HEK293 (cell line): ENCODE results near the gene SCN4A.

Source experiments
- IKZF3 ChIP-seq: fragments of 450-650 bp; IDR thresholded peaks from 2 replicates; pipeline ENCODE4 v1.5.0; 2018; ENCODE audit warnings: missing biosample characterization, mild to moderate bottlenecking, missing genetic modification characterization, moderate library complexity
- KLF10 ChIP-seq: fragments of 450-650 bp; IDR thresholded peaks from 2 replicates; pipeline ENCODE4 v1.5.1; 2018; ENCODE audit warnings: missing biosample characterization, mild to moderate bottlenecking, missing genetic modification characterization
- OVOL3 ChIP-seq: fragments of 450-650 bp; formaldehyde crosslinking; IDR thresholded peaks from 2 replicates; pipeline ENCODE4 v1.5.1; 2016; ENCODE audit warnings: missing biosample characterization, missing genetic modification characterization
- PRDM10 ChIP-seq: fragments of 450-650 bp; formaldehyde crosslinking; IDR thresholded peaks from 2 replicates; pipeline ENCODE4 v1.5.1; 2016; ENCODE audit warnings: missing biosample characterization, missing genetic modification characterization
- SCRT1 ChIP-seq: fragments of 450-650 bp; formaldehyde crosslinking; IDR thresholded peaks from 2 replicates; pipeline ENCODE4 v1.5.1; 2016; ENCODE audit warnings: missing biosample characterization, missing genetic modification characterization, borderline replicate concordance
- TCF7L2 ChIP-seq: IDR thresholded peaks from 2 replicates; pipeline ENCODE4 v1.6.1; 2011; ENCODE audit warnings: low read depth, mild to moderate bottlenecking, inconsistent platforms, low read length, moderate library complexity, borderline replicate concordance
- ZBTB6 ChIP-seq: fragments of 450-650 bp; formaldehyde crosslinking; IDR thresholded peaks from 2 replicates; pipeline ENCODE4 v1.5.1; 2017; ENCODE audit warnings: missing biosample characterization, missing genetic modification characterization
- ZFP69B ChIP-seq: fragments of 450-650 bp; formaldehyde crosslinking; IDR thresholded peaks from 2 replicates; pipeline ENCODE4 v1.5.1; 2016; ENCODE audit warnings: missing biosample characterization, missing genetic modification characterization
- ZNF132 ChIP-seq: fragments of 450-650 bp; formaldehyde crosslinking; IDR thresholded peaks from 2 replicates; pipeline ENCODE4 v1.5.1; 2017; ENCODE audit warnings: missing biosample characterization, missing genetic modification characterization, borderline replicate concordance
- ZNF155 ChIP-seq: fragments of 450-650 bp; formaldehyde crosslinking; IDR thresholded peaks from 2 replicates; pipeline ENCODE4 v1.5.1; 2016; ENCODE audit warnings: missing biosample characterization, missing genetic modification characterization
- ZNF214 ChIP-seq: fragments of 450-650 bp; formaldehyde crosslinking; IDR thresholded peaks from 2 replicates; pipeline ENCODE4 v1.5.1; 2017; ENCODE audit warnings: missing biosample characterization, mild to moderate bottlenecking, missing genetic modification characterization, borderline replicate concordance
- ZNF223 ChIP-seq: fragments of 450-650 bp; formaldehyde crosslinking; IDR thresholded peaks from 2 replicates; pipeline ENCODE4 v1.5.1; 2016; ENCODE audit warnings: missing biosample characterization, missing genetic modification characterization
- ZNF280D ChIP-seq: fragments of 450-650 bp; formaldehyde crosslinking; IDR thresholded peaks from 2 replicates; pipeline ENCODE4 v1.5.1; 2016; ENCODE audit warnings: missing biosample characterization, missing genetic modification characterization
- ZNF394 ChIP-seq: fragments of 450-650 bp; formaldehyde crosslinking; IDR thresholded peaks from 2 replicates; pipeline ENCODE4 v1.5.1; 2016; ENCODE audit warnings: missing biosample characterization, missing genetic modification characterization, mild to moderate bottlenecking, moderate library complexity, borderline replicate concordance
- ZNF639 ChIP-seq: fragments of 450-650 bp; formaldehyde crosslinking; IDR thresholded peaks from 2 replicates; pipeline ENCODE4 v1.5.1; 2016; ENCODE audit warnings: missing biosample characterization, missing genetic modification characterization
- ZNF660 ChIP-seq: fragments of 450-650 bp; IDR thresholded peaks from 2 replicates; pipeline ENCODE4 v1.5.1; 2018; ENCODE audit warnings: missing biosample characterization, mild to moderate bottlenecking, missing genetic modification characterization
- ZNF704 ChIP-seq: fragments of 450-650 bp; formaldehyde crosslinking; IDR thresholded peaks from 2 replicates; pipeline ENCODE4 v1.5.1; 2016; ENCODE audit warnings: missing biosample characterization, missing genetic modification characterization
- ZNF792 ChIP-seq: fragments of 450-650 bp; formaldehyde crosslinking; IDR thresholded peaks from 2 replicates; pipeline ENCODE4 v1.5.1; 2016; ENCODE audit warnings: missing biosample characterization, missing genetic modification characterization
- ZSCAN30 ChIP-seq: fragments of 450-650 bp; IDR thresholded peaks from 2 replicates; pipeline ENCODE4 v1.5.1; 2018; ENCODE audit warnings: missing biosample characterization, mild to moderate bottlenecking, missing genetic modification characterization, moderate library complexity
- ZSCAN4 ChIP-seq: fragments of 450-650 bp; formaldehyde crosslinking; IDR thresholded peaks from 2 replicates; pipeline ENCODE4 v1.5.1; 2017; ENCODE audit warnings: missing biosample characterization, missing genetic modification characterization
- ZXDB ChIP-seq: fragments of 450-650 bp; formaldehyde crosslinking; IDR thresholded peaks from 2 replicates; pipeline ENCODE4 v1.5.1; 2016; ENCODE audit warnings: missing biosample characterization, missing genetic modification characterization

Gene SCN4A

GRCh38 chr17:63984651-63985386, 12.1 kb upstream of the SCN4A start (continued):
- TF ChIP-seq PRDM10 (tag by site-specific recombination): no peak
- no peak; the same call in 1 of the 2 replicates for TF ChIP-seq ZNF394
- no peak for TF ChIP-seq ZNF155
- no peak for TF ChIP-seq ZNF132 (tag by site-specific recombination)
- no peak for TF ChIP-seq ZBTB6 (tag by site-specific recombination)
- no peak for TF ChIP-seq SCRT1 (tag by site-specific recombination)
- no peak for TF ChIP-seq ZNF223
- peak; percentile 88 for TF ChIP-seq ZSCAN4 (tag by site-specific recombination)
- TF ChIP-seq TCF7L2: no peak
- no peak for TF ChIP-seq ZNF214 (tag by site-specific recombination)
- TF ChIP-seq ZNF660 (tag by site-specific recombination): 0 out of 2 replicates have a peak, but pooled peaks have one; percentile 29
- TF ChIP-seq IKZF3 (tag by site-specific recombination): no peak
- no peak for TF ChIP-seq ZXDB (tag by site-specific recombination)
- TF ChIP-seq ZFP69B: peak; percentile 70; the same call in 1 of the 2 replicates
- no peak for TF ChIP-seq OVOL3 (tag by site-specific recombination)
- no peak for TF ChIP-seq ZNF704
- TF ChIP-seq KLF10 (tag by site-specific recombination): no peak
- TF ChIP-seq ZSCAN30 (tag by site-specific recombination): no peak
- no peak for TF ChIP-seq ZNF639
- TF ChIP-seq ZNF792 (tag by site-specific recombination): no peak
- no peak for TF ChIP-seq ZNF280D (tag by site-specific recombination)
